Peyer's patch (tissue), 4 donors: ENCODE measurements around the gene SASH3.

Experiments used
- CTCF ChIP-seq, 6 experiments: fragments of 450-650 bp in 4 of 6; fragments of 200-600 bp in 2 of 6; sonication (generic) in 1 of 6; IDR thresholded peaks; one replicate each; pipeline ENCODE4 v1.5.1; 2017 to 2019; ENCODE audit warnings: antibody characterized with exemption in 6 of 6, mild to moderate bottlenecking in 3 of 6, moderate library complexity in 1 of 6
- POLR2A ChIP-seq, 2 donors: fragments of 450-650 bp; IDR thresholded peaks; one replicate each; pipeline ENCODE4 v1.5.1; 2017; ENCODE audit warnings: antibody characterized with exemption in 2 of 2, mild to moderate bottlenecking in 2 of 2, moderate library complexity in 2 of 2

GRCh38 chrX:129842510-129843208, 62.9 kb downstream of the SASH3 start:
- no peak for TF ChIP-seq CTCF (IDR thresholded peaks at IDR 0.05)
- TF ChIP-seq POLR2A (IDR thresholded peaks at IDR 0.05): no peak
